NT2/D1 (cell line): Measurements from ENCODE around the gene STK38.

Experiments used
- DNase-seq: peaks from one replicate; pipeline ENCODE4 v3.0.0-alpha.2; 2011; ENCODE audit warnings: low read depth, low spot score
- H3K27me3 ChIP-seq: 2 replicates; pipeline ENCODE4 v1.6.0; 2011; ENCODE audit warnings: mild to moderate bottlenecking; ENCODE audit not compliant: insufficient read length, insufficient read depth
- H3K36me3 ChIP-seq: 2 replicates; pipeline ENCODE4 v1.6.1; 2011; ENCODE audit warnings: mild to moderate bottlenecking, low read length, mixed read lengths; ENCODE audit not compliant: insufficient read depth, insufficient read length
- H3K4me1 ChIP-seq: 2 replicates; pipeline ENCODE4 v1.5.1; 2011; ENCODE audit not compliant: insufficient read depth, insufficient read length
- H3K4me3 ChIP-seq: 2 replicates; pipeline ENCODE4 v1.5.1; 2011; ENCODE audit warnings: low read depth; ENCODE audit not compliant: insufficient read length
- H3K9ac ChIP-seq: 2 replicates; pipeline ENCODE4 v1.6.0; 2011; ENCODE audit warnings: low read depth; ENCODE audit not compliant: insufficient read length
- H3K9me3 ChIP-seq: 2 replicates; pipeline ENCODE4 v1.5.1; 2011; ENCODE audit warnings: mild to moderate bottlenecking, low read length; ENCODE audit not compliant: insufficient read depth
- SUZ12 ChIP-seq: IDR thresholded peaks from 2 replicates; pipeline ENCODE4 v1.6.1; 2011; ENCODE audit not compliant: insufficient read length, insufficient read depth; ENCODE audit errors: extremely low read depth
- YY1 ChIP-seq: IDR thresholded peaks from 2 replicates; pipeline ENCODE4 v1.6.1; 2011; ENCODE audit not compliant: insufficient read length, insufficient read depth
- ZNF274 ChIP-seq: IDR thresholded peaks from 2 replicates; pipeline ENCODE4 v1.6.1; 2011; ENCODE audit warnings: mild to moderate bottlenecking, low read depth, low read length

Gene STK38

GRCh38 chr6:36517408-36517807 lies 29.9 kb downstream of the STK38 start:
- Histone ChIP-seq H3K4me3 (no peak overlapping the region), H3K9ac (no peak overlapping the region)

DNA sequence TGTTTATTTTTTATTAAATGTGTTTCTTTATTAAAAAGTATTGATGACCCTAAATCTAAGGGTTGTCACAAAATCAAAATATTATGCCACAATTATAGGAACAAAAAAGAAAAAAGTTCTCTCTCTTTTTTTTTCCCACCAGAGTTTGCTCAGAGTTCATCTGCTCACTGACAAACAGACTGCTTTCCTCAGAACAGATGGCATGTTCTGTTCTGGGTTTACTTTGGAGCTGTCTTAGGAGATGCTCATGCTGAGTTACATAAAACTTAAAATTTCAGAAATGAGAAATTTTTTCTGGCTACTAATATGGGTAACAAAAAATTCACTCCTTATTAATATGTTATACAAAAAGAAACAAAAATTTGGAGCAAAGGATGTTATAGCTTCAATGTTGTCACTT lies 30.3 kb downstream of the STK38 start:
- H3K4me3 ChIP-seq: no peak overlapping the region
- no peaks in the 10 kb centered on the region for H3K27me3 ChIP-seq
- peaks cover 63% of the 10 kb centered on the region for H3K36me3 ChIP-seq
- DNase-seq: no peak
- TF ChIP-seq SUZ12 (no peak), ZNF274 (no peak), YY1 (no peak)
- H3K4me1 ChIP-seq: no peaks in the 10 kb centered on the region
- H3K9me3 ChIP-seq: no peaks in the 10 kb centered on the region
- no peak overlapping the region for H3K9ac ChIP-seq

More at GRCh38 chr6:36517408-36517807, 29.9 kb downstream of the STK38 start:
- no peaks in the 10 kb centered on the region for H3K27me3 ChIP-seq
- no peaks in the 10 kb centered on the region for H3K4me1 ChIP-seq
- DNase-seq: no peak
- peaks cover 62% of the 10 kb centered on the region for H3K36me3 ChIP-seq
- H3K9me3 ChIP-seq: no peaks in the 10 kb centered on the region
- no peak for TF ChIP-seq YY1
- no peak for TF ChIP-seq SUZ12
- TF ChIP-seq ZNF274: no peak

DNA sequence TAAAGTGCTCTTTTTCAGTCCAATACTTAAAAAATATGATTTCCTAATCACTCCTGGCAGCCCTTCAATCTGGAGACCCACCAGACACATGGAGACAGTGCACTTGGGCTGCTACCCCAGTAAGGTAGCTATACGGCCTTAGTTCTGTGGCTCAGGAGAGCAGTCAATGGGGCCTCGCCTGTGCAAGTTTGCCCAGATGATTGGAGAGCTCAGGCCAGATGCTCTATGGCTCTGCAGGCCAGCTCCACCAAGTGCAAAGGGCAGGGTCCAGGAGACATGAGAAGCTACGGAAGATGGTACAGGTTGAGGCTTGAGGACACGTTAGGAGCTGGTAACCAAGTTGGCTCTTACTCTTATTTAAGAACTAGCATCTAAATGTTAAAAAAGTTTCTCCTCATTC lies 30.7 kb downstream of the STK38 start:
- no peak for DNase-seq
- Histone ChIP-seq H3K36me3 (peaks cover 61% of the 10 kb centered on the region), H3K9ac (no peak overlapping the region)

GRCh38 chr6:36515844-36516243 lies 31.4 kb downstream of the STK38 start:
- H3K4me1 ChIP-seq: no peaks in the 10 kb centered on the region
- no peaks in the 10 kb centered on the region for H3K9me3 ChIP-seq
- H3K36me3 ChIP-seq: peaks cover 57% of the 10 kb centered on the region
- H3K27me3 ChIP-seq: no peaks in the 10 kb centered on the region
- H3K9ac ChIP-seq: no peak overlapping the region
- no peak for DNase-seq
- no peak overlapping the region for H3K4me3 ChIP-seq
- TF ChIP-seq SUZ12 (no peak), YY1 (no peak), ZNF274 (no peak)

More for the DNA sequence above, 30.7 kb downstream of the STK38 start:
- H3K4me3 ChIP-seq: no peak overlapping the region
- no peak for TF ChIP-seq ZNF274
- TF ChIP-seq YY1: no peak
- no peak for TF ChIP-seq SUZ12
- H3K9me3 ChIP-seq: no peaks in the 10 kb centered on the region
- H3K4me1 ChIP-seq: no peaks in the 10 kb centered on the region
- H3K27me3 ChIP-seq: no peaks in the 10 kb centered on the region

GRCh38 chr6:36514554-36515456 lies 32.5 kb downstream of the STK38 start:
- Histone ChIP-seq H3K4me3 (no peak overlapping the region), H3K27me3 (no peaks in the 10 kb centered on the region), H3K36me3 (peaks cover 58% of the 10 kb centered on the region), H3K9ac (no peak overlapping the region), H3K9me3 (peaks cover 10% of the 10 kb centered on the region; the same call in 1 of the 2 replicates), H3K4me1 (no peaks in the 10 kb centered on the region)
- DNase-seq: no peak
- no peak for TF ChIP-seq SUZ12
- no peak for TF ChIP-seq ZNF274
- TF ChIP-seq YY1: no peak

DNA sequence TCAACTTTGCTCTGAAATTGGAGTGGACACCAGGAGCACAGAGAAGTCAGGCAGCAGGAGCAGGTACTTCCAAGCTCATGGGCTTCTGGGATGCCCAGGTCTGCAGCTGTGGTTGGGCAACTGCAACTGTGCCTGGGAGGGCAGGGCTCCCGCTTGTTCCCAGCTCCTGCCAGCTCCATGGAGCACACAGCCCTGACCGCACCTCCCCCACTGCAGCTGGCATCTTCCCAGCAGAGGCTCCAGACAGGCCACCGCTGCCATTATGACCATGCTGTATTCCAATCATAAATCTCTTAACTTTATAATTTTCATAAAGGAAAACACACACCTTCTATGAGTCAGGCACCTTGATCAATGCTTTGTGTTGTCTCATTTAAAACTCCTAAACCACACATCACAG lies 36.9 kb downstream of the STK38 start:
- H3K4me3 ChIP-seq: no peak overlapping the region

DNA sequence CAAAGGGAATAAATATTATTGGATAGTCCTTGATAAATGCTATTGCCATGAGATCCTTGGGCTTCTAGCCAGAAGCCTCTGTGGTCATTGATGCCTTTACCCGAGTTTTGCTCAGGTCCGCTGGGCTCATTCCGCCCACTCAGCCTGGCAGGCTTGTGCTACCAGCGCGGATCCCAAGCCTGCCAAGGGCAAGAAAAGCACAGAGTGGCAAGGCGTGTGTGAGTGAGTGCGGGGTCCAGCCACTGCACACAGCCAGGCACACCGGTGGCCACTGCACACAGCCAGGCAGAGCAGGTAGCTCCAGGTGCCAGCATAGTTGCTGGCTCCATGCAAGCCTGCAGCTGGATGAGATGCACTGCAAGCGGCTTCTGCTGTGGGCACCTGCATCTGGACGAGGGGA lies 38.7 kb downstream of the STK38 start:
- no peaks in the 10 kb centered on the region for H3K27me3 ChIP-seq
- H3K36me3 ChIP-seq: peaks cover 64% of the 10 kb centered on the region
- H3K9me3 ChIP-seq: peaks cover 15% of the 10 kb centered on the region; the same call in 1 of the 2 replicates
- H3K4me3 ChIP-seq: no peak overlapping the region
- no peaks in the 10 kb centered on the region for H3K4me1 ChIP-seq
- no peak for TF ChIP-seq ZNF274
- no peak for TF ChIP-seq YY1
- no peak overlapping the region for H3K9ac ChIP-seq
- DNase-seq: no peak

More for the DNA sequence above, 36.9 kb downstream of the STK38 start:
- Histone ChIP-seq H3K27me3 (no peaks in the 10 kb centered on the region), H3K9ac (no peak overlapping the region), H3K4me1 (no peaks in the 10 kb centered on the region), H3K9me3 (peaks cover 15% of the 10 kb centered on the region; the same call in 1 of the 2 replicates), H3K36me3 (peaks cover 62% of the 10 kb centered on the region)
- no peak for DNase-seq
- no peak for TF ChIP-seq YY1
- TF ChIP-seq SUZ12: no peak
- no peak for TF ChIP-seq ZNF274
